Neural crest cell (in vitro differentiated cells): ENCODE data around the gene NTRK1. TPM values are rescaled to one million over a fixed set of nuclear protein-coding genes. Genes with fewer than 3 reads are reported as not detected.

ENCODE experiments used
- DNase-seq: peaks from one replicate; pipeline ENCODE4 v3.0.0; 2021; ENCODE audit warnings: low read depth, mixed read lengths, low spot score
- H3K27ac Mint-ChIP-seq: one replicate; pipeline ENCODE4 v1.8.0; 2021; ENCODE audit warnings: mild to moderate bottlenecking, mixed read lengths; ENCODE audit not compliant: unreplicated experiment
- H3K27me3 Mint-ChIP-seq: 2 replicates; pipeline ENCODE4 v1.8.0; 2021; ENCODE audit warnings: low read depth, mild to moderate bottlenecking, mixed read lengths
- H3K36me3 Mint-ChIP-seq: 2 replicates; pipeline ENCODE4 v1.8.0; 2021; ENCODE audit warnings: low read depth, mild to moderate bottlenecking, mixed read lengths
- H3K4me1 Mint-ChIP-seq: 2 replicates; pipeline ENCODE4 v1.8.0; 2021; ENCODE audit warnings: mixed read lengths
- H3K4me3 Mint-ChIP-seq: one replicate; pipeline ENCODE4 v1.8.0; 2021; ENCODE audit warnings: mild to moderate bottlenecking, mixed read lengths
- H3K9me3 Mint-ChIP-seq: 2 replicates; pipeline ENCODE4 v1.8.0; 2021; ENCODE audit warnings: mixed read lengths
- CTCF ChIP-seq: fragments of 200-600 bp; sonication (generic); conservative IDR thresholded peaks from 2 replicates; pipeline ENCODE4 v1.5.0; 2021; ENCODE audit warnings: antibody characterized with exemption, mild to moderate bottlenecking
- total RNA-seq: library from RNA; stranded (reverse); gene quantifications from 2 replicates; pipeline ENCODE4 v1.2.1, GENCODE V29; 2021

The NTRK1 gene
- total RNA-seq, 1 donor from 2014 or later: 0.21 TPM

- no peak for DNase-seq
Measured at GRCh38 chr1:156911577-156912298, 51.1 kb downstream of the NTRK1 start.

GRCh38 chr1:156912310-156912709, 51.6 kb downstream of the NTRK1 start:
- Mint-ChIP-seq H3K4me1 (no peaks in the 10 kb centered on the region), H3K36me3 (no peaks in the 10 kb centered on the region), H3K27me3 (peaks cover 7% of the 10 kb centered on the region), H3K4me3 (no peak overlapping the region), H3K9me3 (no peaks in the 10 kb centered on the region), H3K27ac (no peak overlapping the region)
- no peak for TF ChIP-seq CTCF
- no peak for DNase-seq

More at GRCh38 chr1:156911577-156912298, 51.1 kb downstream of the NTRK1 start:
- no peak for TF ChIP-seq CTCF
- Mint-ChIP-seq H3K36me3 (no peaks in the 10 kb centered on the region), H3K27me3 (peaks cover 4% of the 10 kb centered on the region), H3K9me3 (no peaks in the 10 kb centered on the region), H3K4me1 (no peaks in the 10 kb centered on the region), H3K4me3 (no peak overlapping the region), H3K27ac (no peak overlapping the region)

GRCh38 chr1:156912861-156913808, 52.5 kb downstream of the NTRK1 start:
- no peaks in the 10 kb centered on the region for H3K4me1 Mint-ChIP-seq
- no peaks in the 10 kb centered on the region for H3K36me3 Mint-ChIP-seq
- no peak overlapping the region for H3K4me3 Mint-ChIP-seq
- no peak for DNase-seq
- H3K27me3 Mint-ChIP-seq: peaks cover 10% of the 10 kb centered on the region
- no peak for TF ChIP-seq CTCF
- H3K27ac Mint-ChIP-seq: no peak overlapping the region
- no peaks in the 10 kb centered on the region for H3K9me3 Mint-ChIP-seq

GRCh38 chr1:156913809-156914387, 53.2 kb downstream of the NTRK1 start:
- Mint-ChIP-seq H3K9me3 (no peaks in the 10 kb centered on the region), H3K36me3 (no peaks in the 10 kb centered on the region), H3K4me1 (no peaks in the 10 kb centered on the region), H3K4me3 (no peak overlapping the region), H3K27ac (no peak overlapping the region), H3K27me3 (peaks cover 16% of the 10 kb centered on the region)
- DNase-seq: no peak
- TF ChIP-seq CTCF: no peak

- no peak overlapping the region for H3K4me3 Mint-ChIP-seq
- H3K4me1 Mint-ChIP-seq: no peaks in the 10 kb centered on the region
- TF ChIP-seq CTCF: no peak
- peak overlapping the region; percentile 19 for H3K27ac Mint-ChIP-seq
- H3K27me3 Mint-ChIP-seq: peaks cover 22% of the 10 kb centered on the region
- no peak for DNase-seq
- H3K36me3 Mint-ChIP-seq: no peaks in the 10 kb centered on the region
- no peaks in the 10 kb centered on the region for H3K9me3 Mint-ChIP-seq
Measured at GRCh38 chr1:156914440-156914856, 53.8 kb downstream of the NTRK1 start.
